Activated CD8-positive, alpha-beta T cell treated with anti-CD3 and anti-CD28 coated beads for 36 hours (primary cell): Measurements from ENCODE around the gene VWC2. TPM values are rescaled to one million over a fixed set of nuclear protein-coding genes. Genes with fewer than 3 reads are reported as not detected.
A peak's percentile ranks its signal among the peaks of the same experiment; 100 is the strongest.

ENCODE experiments used
- ATAC-seq: fragments of 200-7000 bp; cut with Tn5 transposase; one replicate; pipeline ENCODE4 v1.10.0; 2021; ENCODE audit warnings: mild to moderate bottlenecking, moderate library complexity
- CTCF ChIA-PET: fragments of 350-600 bp; sonication (Branson Sonifier 250); formaldehyde crosslinking; loops from one replicate; lab custom pipeline; 2021; ENCODE audit warnings: antibody characterized with exemption; lab: Charles Lee
- POLR2A ChIA-PET: fragments of 350-600 bp; sonication (Branson Sonifier 250); formaldehyde crosslinking; loops from one replicate; lab custom pipeline; 2021; ENCODE audit warnings: antibody characterized with exemption; lab: Charles Lee
- DNase-seq: peaks from one replicate; pipeline ENCODE4 v3.0.0-alpha.2; 2020
- H3K27ac Mint-ChIP-seq: one replicate; pipeline ENCODE4 v1.8.0; 2021; ENCODE audit warnings: mild to moderate bottlenecking, mixed read lengths
- H3K27me3 Mint-ChIP-seq: one replicate; pipeline ENCODE4 v1.8.0; 2021; ENCODE audit warnings: mixed read lengths
- H3K36me3 Mint-ChIP-seq: one replicate; pipeline ENCODE4 v1.8.0; 2021; ENCODE audit warnings: low read depth, mixed read lengths
- H3K4me1 Mint-ChIP-seq: one replicate; pipeline ENCODE4 v1.8.0; 2021; ENCODE audit warnings: low read depth, mixed read lengths
- H3K4me3 Mint-ChIP-seq: one replicate; pipeline ENCODE4 v1.8.0; 2021; ENCODE audit warnings: mild to moderate bottlenecking, moderate library complexity, mixed read lengths
- H3K9me3 Mint-ChIP-seq: one replicate; pipeline ENCODE4 v1.8.0; 2021; ENCODE audit warnings: mixed read lengths
- CTCF ChIP-seq: fragments of 200-600 bp; IDR thresholded peaks from one replicate; pipeline ENCODE4 v1.8.0; 2022; ENCODE audit warnings: antibody characterized with exemption, mild to moderate bottlenecking
- intact Hi-C: fragments of 100-400 bp; cut with micrococcal nuclease; formaldehyde crosslinking; loops from one replicate; pipeline ENCODE4 v1.10.0; 2022
- total RNA-seq, 2 experiments: library from RNA; stranded (reverse); gene quantifications; one replicate each; pipeline ENCODE4 v1.2.3, GENCODE V29; 2021

Gene VWC2
- total RNA-seq, 2 experiments from 2014 or later, result not detected

DNA sequence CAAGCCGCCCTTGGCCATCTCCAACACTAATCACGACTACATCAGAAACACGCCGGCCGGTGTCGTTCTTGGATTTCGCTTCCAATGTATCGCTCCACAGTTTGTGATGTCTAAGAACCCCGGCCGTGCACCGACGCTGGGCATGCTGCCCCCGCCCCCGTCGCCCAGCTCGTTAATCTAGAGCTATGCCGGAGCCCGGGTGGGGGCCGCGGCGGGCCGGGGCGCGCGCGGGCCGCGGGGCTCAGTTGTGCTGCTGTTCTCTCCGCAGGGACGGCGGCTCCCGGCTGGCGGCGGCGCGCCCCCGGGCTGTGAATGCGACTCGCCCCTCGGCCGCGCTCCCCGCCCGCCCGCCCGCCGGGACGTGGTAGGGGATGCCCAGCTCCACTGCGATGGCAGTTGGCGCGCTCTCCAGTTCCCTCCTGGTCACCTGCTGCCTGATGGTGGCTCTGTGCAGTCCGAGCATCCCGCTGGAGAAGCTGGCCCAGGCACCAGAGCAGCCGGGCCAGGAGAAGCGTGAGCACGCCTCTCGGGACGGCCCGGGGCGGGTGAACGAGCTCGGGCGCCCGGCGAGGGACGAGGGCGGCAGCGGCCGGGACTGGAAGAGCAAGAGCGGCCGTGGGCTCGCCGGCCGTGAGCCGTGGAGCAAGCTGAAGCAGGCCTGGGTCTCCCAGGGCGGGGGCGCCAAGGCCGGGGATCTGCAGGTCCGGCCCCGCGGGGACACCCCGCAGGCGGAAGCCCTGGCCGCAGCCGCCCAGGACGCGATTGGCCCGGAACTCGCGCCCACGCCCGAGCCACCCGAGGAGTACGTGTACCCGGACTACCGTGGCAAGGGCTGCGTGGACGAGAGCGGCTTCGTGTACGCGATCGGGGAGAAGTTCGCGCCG is 1.9 kb downstream of the VWC2 start:
- ChIA-PET CTCF (no interaction called here), POLR2A (interaction anchor here (0.5 kb wide), 1 partner anchor 1143 kb away, joined by 3 read pairs; no protein-coding TSS in a partner anchor)
- Mint-ChIP-seq H3K4me3 (no peak overlapping the region), H3K9me3 (no peaks in the 10 kb centered on the region), H3K27me3 (peaks cover 43% of the 10 kb centered on the region), H3K36me3 (no peaks in the 10 kb centered on the region), H3K27ac (no peak overlapping the region), H3K4me1 (peaks cover 5% of the 10 kb centered on the region)
- TF ChIP-seq CTCF, result no peak
- DNase-seq, result no peak
- ATAC-seq, result no peak
- intact Hi-C loops, result no loop called here

DNA sequence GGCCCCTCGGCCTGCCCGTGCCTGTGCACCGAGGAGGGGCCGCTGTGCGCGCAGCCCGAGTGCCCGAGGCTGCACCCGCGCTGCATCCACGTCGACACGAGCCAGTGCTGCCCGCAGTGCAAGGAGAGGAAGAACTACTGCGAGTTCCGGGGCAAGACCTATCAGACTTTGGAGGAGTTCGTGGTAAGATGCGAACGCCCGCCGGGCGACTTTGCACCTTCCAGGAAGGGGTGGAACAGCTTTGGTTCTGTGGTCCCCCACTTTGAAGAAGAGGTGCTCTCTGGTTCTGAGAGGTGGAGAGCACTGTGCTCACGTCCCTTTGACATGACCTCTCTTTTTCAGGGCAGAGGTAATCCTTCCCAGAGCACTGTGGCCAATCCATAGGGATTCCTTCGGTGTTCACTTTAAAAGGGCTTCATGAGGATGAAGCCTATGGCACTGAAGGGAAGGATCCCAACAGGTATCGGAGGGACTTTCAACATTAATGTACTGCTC is 2.6 kb downstream of the VWC2 start:
- Mint-ChIP-seq H3K27me3 (peaks cover 41% of the 10 kb centered on the region), H3K36me3 (no peaks in the 10 kb centered on the region), H3K4me3 (no peak overlapping the region), H3K27ac (no peak overlapping the region), H3K4me1 (peaks cover 5% of the 10 kb centered on the region), H3K9me3 (no peaks in the 10 kb centered on the region)
- CTCF ChIA-PET, result no interaction called here
- peak; percentile 4 for DNase-seq
- TF ChIP-seq CTCF, result no peak
- POLR2A ChIA-PET, result no interaction called here
- ATAC-seq, result no peak
- intact Hi-C loops, result no loop called here

GRCh38 chr7:49776994-49777393 is 3.6 kb downstream of the VWC2 start:
- DNase-seq (no peak), ATAC-seq (no peak)
- Mint-ChIP-seq H3K27ac (no peak overlapping the region), H3K9me3 (no peaks in the 10 kb centered on the region), H3K4me1 (peaks cover 5% of the 10 kb centered on the region), H3K4me3 (no peak overlapping the region), H3K36me3 (no peaks in the 10 kb centered on the region), H3K27me3 (peaks cover 33% of the 10 kb centered on the region)
- intact Hi-C loops, result no loop called here
- ChIA-PET CTCF (interaction anchor here (1.2 kb wide), 1 partner anchor 13 kb away, joined by 3 read pairs; no protein-coding TSS in a partner anchor), POLR2A (no interaction called here)
- TF ChIP-seq CTCF, result no peak

GRCh38 chr7:49778731-49779270 is 5.4 kb downstream of the VWC2 start:
- CTCF ChIA-PET, result no interaction called here
- intact Hi-C loops, result no loop called here
- Mint-ChIP-seq H3K4me3 (no peak overlapping the region), H3K4me1 (no peaks in the 10 kb centered on the region), H3K36me3 (no peaks in the 10 kb centered on the region), H3K27me3 (peaks cover 22% of the 10 kb centered on the region), H3K9me3 (no peaks in the 10 kb centered on the region), H3K27ac (no peak overlapping the region)
- ATAC-seq (no peak), DNase-seq (no peak)
- TF ChIP-seq CTCF, result no peak
- POLR2A ChIA-PET, result no interaction called here

DNA sequence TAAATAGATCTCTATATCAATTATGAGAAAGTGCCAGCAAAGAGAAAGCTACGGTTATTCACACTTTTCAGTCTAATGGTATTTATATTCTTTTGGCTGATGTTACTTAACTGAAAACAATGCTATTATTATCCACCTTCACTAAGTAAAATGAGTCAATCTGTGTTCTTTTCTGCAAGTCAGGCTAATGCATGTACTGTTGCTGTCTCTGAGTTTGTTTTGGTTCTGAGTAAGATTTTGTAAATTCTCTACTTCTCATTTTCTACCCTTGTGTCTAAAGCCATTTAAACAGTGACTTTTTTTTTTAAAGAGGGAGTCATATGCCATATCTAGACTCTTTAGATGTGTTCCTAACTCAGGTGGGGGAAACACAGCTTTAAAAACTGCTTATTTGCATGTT is 7.5 kb downstream of the VWC2 start:
- intact Hi-C loops, result no loop called here
- H3K27ac Mint-ChIP-seq, result no peak overlapping the region
- no peaks in the 10 kb centered on the region for H3K9me3 Mint-ChIP-seq
- TF ChIP-seq CTCF, result no peak
- ChIA-PET POLR2A (no interaction called here), CTCF (no interaction called here)
- H3K4me1 Mint-ChIP-seq, result no peaks in the 10 kb centered on the region
- DNase-seq (no peak), ATAC-seq (no peak)
- no peak overlapping the region for H3K4me3 Mint-ChIP-seq
- H3K36me3 Mint-ChIP-seq, result no peaks in the 10 kb centered on the region
- H3K27me3 Mint-ChIP-seq, result peaks cover 12% of the 10 kb centered on the region
